Measurements from ENCODE around the gene APOBEC3A. TPM values are rescaled to one million over a fixed set of nuclear protein-coding genes. Genes with fewer than 3 reads are reported as not detected.
A peak's percentile ranks its signal among the peaks of the same experiment; 100 is the strongest.
"Not testable (repeated sequence)": the region's sequence is repeated elsewhere in the genome, so short reads cannot be mapped to it uniquely, and the experiment has no call there.

APOBEC3A gene
- total RNA-seq, 2 donors from 2014 or later: not detected

- H3K27me3 Mint-ChIP-seq: peaks cover 19% of the 10 kb centered on the region
- no peak for ATAC-seq (replicated peaks)
- no peak overlapping the region for H3K27ac Mint-ChIP-seq
- H3K9me3 Mint-ChIP-seq: no peaks in the 10 kb centered on the region
- no peak overlapping the region for H3K4me3 Mint-ChIP-seq
- H3K4me1 Mint-ChIP-seq: peaks cover 10% of the 10 kb centered on the region
- no peaks in the 10 kb centered on the region for H3K36me3 Mint-ChIP-seq (ENCODE audit: low read depth)
Observed at GRCh38 chr22:38937036-38937435, 20.4 kb upstream of the APOBEC3A start.

- ATAC-seq (replicated peaks): no peak
- Mint-ChIP-seq H3K36me3 (ENCODE audit: low read depth) (no peaks in the 10 kb centered on the region), H3K4me3 (no peak overlapping the region), H3K27me3 (peaks cover 19% of the 10 kb centered on the region), H3K27ac (no peak overlapping the region), H3K4me1 (peaks cover 12% of the 10 kb centered on the region), H3K9me3 (no peaks in the 10 kb centered on the region)
Observed at GRCh38 chr22:38937541-38937940, 19.9 kb upstream of the APOBEC3A start.

- no peak overlapping the region for H3K4me3 Mint-ChIP-seq
- no peaks in the 10 kb centered on the region for H3K9me3 Mint-ChIP-seq
- H3K4me1 Mint-ChIP-seq: peaks cover 18% of the 10 kb centered on the region
- no peaks in the 10 kb centered on the region for H3K36me3 Mint-ChIP-seq (ENCODE audit: low read depth)
- H3K27me3 Mint-ChIP-seq: peaks cover 19% of the 10 kb centered on the region
- ATAC-seq (replicated peaks): no peak
- H3K27ac Mint-ChIP-seq: no peak overlapping the region
Observed at GRCh38 chr22:38938221-38938620, 19.2 kb upstream of the APOBEC3A start.

- H3K4me3 Mint-ChIP-seq: no peak overlapping the region
- peaks cover 23% of the 10 kb centered on the region for H3K4me1 Mint-ChIP-seq
- H3K9me3 Mint-ChIP-seq: no peaks in the 10 kb centered on the region
- H3K27ac Mint-ChIP-seq: no peak overlapping the region
- ATAC-seq (replicated peaks): no peak
- H3K36me3 Mint-ChIP-seq (ENCODE audit: low read depth): no peaks in the 10 kb centered on the region
- peaks cover 24% of the 10 kb centered on the region for H3K27me3 Mint-ChIP-seq
Observed at GRCh38 chr22:38938925-38939324, 18.5 kb upstream of the APOBEC3A start.

- no peaks in the 10 kb centered on the region for H3K36me3 Mint-ChIP-seq (ENCODE audit: low read depth)
- peak overlapping the region; percentile 63 for H3K4me3 Mint-ChIP-seq
- H3K4me1 Mint-ChIP-seq: peaks cover 27% of the 10 kb centered on the region
- H3K9me3 Mint-ChIP-seq: no peaks in the 10 kb centered on the region
- H3K27ac Mint-ChIP-seq: peak overlapping the region; percentile 88
- ATAC-seq (replicated peaks): peak; percentile 38
- peaks cover 30% of the 10 kb centered on the region for H3K27me3 Mint-ChIP-seq
Observed at GRCh38 chr22:38940811-38941384, 16.5 kb upstream of the APOBEC3A start.

GRCh38 chr22:38941488-38941987, 15.9 kb upstream of the APOBEC3A start:
- Mint-ChIP-seq H3K36me3 (ENCODE audit: low read depth) (no peaks in the 10 kb centered on the region), H3K4me3 (peak overlapping the region; percentile 63), H3K9me3 (no peaks in the 10 kb centered on the region), H3K4me1 (peaks cover 30% of the 10 kb centered on the region), H3K27ac (peak overlapping the region; percentile 88), H3K27me3 (peaks cover 33% of the 10 kb centered on the region)
- peak; percentile 89 for ATAC-seq (replicated peaks)

GRCh38 chr22:38942702-38943101, 14.7 kb upstream of the APOBEC3A start:
- H3K4me3 Mint-ChIP-seq: peak overlapping the region; percentile 63
- H3K36me3 Mint-ChIP-seq (ENCODE audit: low read depth): no peaks in the 10 kb centered on the region
- no peak overlapping the region for H3K27ac Mint-ChIP-seq
- no peaks in the 10 kb centered on the region for H3K9me3 Mint-ChIP-seq
- peaks cover 36% of the 10 kb centered on the region for H3K27me3 Mint-ChIP-seq
- peaks cover 37% of the 10 kb centered on the region for H3K4me1 Mint-ChIP-seq
- ATAC-seq (replicated peaks): no peak

GRCh38 chr22:38943201-38943600, 14.2 kb upstream of the APOBEC3A start:
- ATAC-seq (replicated peaks): no peak
- H3K4me3 Mint-ChIP-seq: peak overlapping the region; percentile 63
- H3K4me1 Mint-ChIP-seq: peaks cover 38% of the 10 kb centered on the region
- peak overlapping the region; percentile 14 for H3K27ac Mint-ChIP-seq
- no peaks in the 10 kb centered on the region for H3K9me3 Mint-ChIP-seq
- H3K27me3 Mint-ChIP-seq: peaks cover 34% of the 10 kb centered on the region
- no peaks in the 10 kb centered on the region for H3K36me3 Mint-ChIP-seq (ENCODE audit: low read depth)

- Mint-ChIP-seq H3K27ac (peak overlapping the region; percentile 14), H3K27me3 (peaks cover 32% of the 10 kb centered on the region), H3K4me1 (peaks cover 38% of the 10 kb centered on the region), H3K4me3 (peak overlapping the region; percentile 63), H3K9me3 (no peaks in the 10 kb centered on the region), H3K36me3 (ENCODE audit: low read depth) (no peaks in the 10 kb centered on the region)
- ATAC-seq (replicated peaks): no peak
Observed at GRCh38 chr22:38943882-38944281, 13.5 kb upstream of the APOBEC3A start.

- Mint-ChIP-seq H3K4me3 (no peak overlapping the region), H3K27ac (no peak overlapping the region), H3K9me3 (no peaks in the 10 kb centered on the region), H3K27me3 (peaks cover 28% of the 10 kb centered on the region), H3K36me3 (ENCODE audit: low read depth) (no peaks in the 10 kb centered on the region), H3K4me1 (peaks cover 38% of the 10 kb centered on the region)
- no peak for ATAC-seq (replicated peaks)
Observed at GRCh38 chr22:38944653-38945052, 12.8 kb upstream of the APOBEC3A start.

GRCh38 chr22:38945706-38946338, 11.6 kb upstream of the APOBEC3A start:
- peaks cover 38% of the 10 kb centered on the region for H3K4me1 Mint-ChIP-seq
- H3K36me3 Mint-ChIP-seq (ENCODE audit: low read depth); H3K9me3 Mint-ChIP-seq; ATAC-seq (replicated peaks); H3K27ac Mint-ChIP-seq; H3K4me3 Mint-ChIP-seq: not testable (repeated sequence)
- peaks cover 31% of the 10 kb centered on the region for H3K27me3 Mint-ChIP-seq

GRCh38 chr22:38946771-38947170, 10.6 kb upstream of the APOBEC3A start:
- Mint-ChIP-seq H3K27me3 (peaks cover 31% of the 10 kb centered on the region), H3K9me3 (no peaks in the 10 kb centered on the region), H3K36me3 (ENCODE audit: low read depth) (no peaks in the 10 kb centered on the region), H3K4me3 (no peak overlapping the region), H3K27ac (peak overlapping the region; percentile 65), H3K4me1 (peaks cover 31% of the 10 kb centered on the region)
- no peak for ATAC-seq (replicated peaks)

- ATAC-seq (replicated peaks): peak; percentile 92
- H3K27ac Mint-ChIP-seq: peak overlapping the region; percentile 65
- no peaks in the 10 kb centered on the region for H3K9me3 Mint-ChIP-seq
- H3K4me3 Mint-ChIP-seq: no peak overlapping the region
- H3K36me3 Mint-ChIP-seq (ENCODE audit: low read depth): no peaks in the 10 kb centered on the region
- H3K4me1 Mint-ChIP-seq: peaks cover 26% of the 10 kb centered on the region
- H3K27me3 Mint-ChIP-seq: peaks cover 31% of the 10 kb centered on the region
Observed at GRCh38 chr22:38947321-38948140, 9.9 kb upstream of the APOBEC3A start.

- peaks cover 30% of the 10 kb centered on the region for H3K27me3 Mint-ChIP-seq
- no peak for ATAC-seq (replicated peaks)
- H3K9me3 Mint-ChIP-seq: no peaks in the 10 kb centered on the region
- no peak overlapping the region for H3K4me3 Mint-ChIP-seq
- H3K36me3 Mint-ChIP-seq (ENCODE audit: low read depth): no peaks in the 10 kb centered on the region
- peaks cover 19% of the 10 kb centered on the region for H3K4me1 Mint-ChIP-seq
- H3K27ac Mint-ChIP-seq: peak overlapping the region; percentile 65
Observed at GRCh38 chr22:38948181-38948940, 9.0 kb upstream of the APOBEC3A start.

All from activated T-helper 17 cell treated with anti-CD3 and anti-CD28 coated beads, Interleukin-2, amount 50 U/mL, for 72 hours (primary cell).